ENCODE data around the gene ARRDC5. TPM values are rescaled to one million over a fixed set of nuclear protein-coding genes. Genes with fewer than 3 reads are reported as not detected.
"Not testable (repeated sequence)": the region's sequence is repeated elsewhere in the genome, so short reads cannot be mapped to it uniquely, and the experiment has no call there.

ARRDC5 gene
- total and polyA plus RNA-seq, 2 of the 8 experiments (the other 6 are each of a cell fraction or from before 2014, with no cell fraction given) = not detected

- H3K18ac ChIP-seq (ENCODE audit: extremely low read depth, low read length); H2BK12ac ChIP-seq (ENCODE audit: low read depth, low read length); H3K79me1 ChIP-seq (ENCODE audit: low read depth, low read length); H3K4me1 ChIP-seq (replicated peaks in 1 of 4; ENCODE audit: control insufficient read depth in 3 of 4, insufficient read depth in 4 of 4, low read length in 3 of 4); H3K23ac ChIP-seq (ENCODE audit: insufficient read length); H4K8ac ChIP-seq (ENCODE audit: extremely low read depth, insufficient read depth, low read length); H3K27me3 ChIP-seq (replicated peaks in 1 of 4; ENCODE audit: control insufficient read depth in 3 of 4, extremely low read depth in 1 of 4, insufficient read depth in 3 of 4, low read length in 3 of 4); H3K4me3 ChIP-seq (ENCODE audit: extremely low read depth in 1 of 4, insufficient read depth in 2 of 4, low read depth in 3 of 4, low read length in 4 of 4); H3K56ac ChIP-seq (replicated peaks; ENCODE audit: insufficient read length, low read depth, low read length); H3K23me2 ChIP-seq (ENCODE audit: low read depth, low read length); H3K9me3 ChIP-seq (ENCODE audit: insufficient read depth in 2 of 2, low read depth in 1 of 2, low read length in 1 of 2); H2AFZ ChIP-seq (ENCODE audit: low read length); H2BK120ac ChIP-seq (replicated peaks; ENCODE audit: low read depth, low read length); H4K91ac ChIP-seq (replicated peaks; ENCODE audit: insufficient read length, low read length); H2BK15ac ChIP-seq (ENCODE audit: low read length); H3K9ac ChIP-seq (replicated peaks in 1 of 4; ENCODE audit: extremely low read depth in 1 of 4, low read depth in 3 of 4, low read length in 3 of 4); H3K4me2 ChIP-seq (ENCODE audit: insufficient read depth in 1 of 2, low read depth in 2 of 2, low read length in 2 of 2); H4K20me1 ChIP-seq (replicated peaks in 1 of 2; ENCODE audit: control insufficient read depth in 1 of 2, insufficient read depth in 2 of 2, low read length in 2 of 2); H4K5ac ChIP-seq (ENCODE audit: insufficient read length, low read depth, low read length); H3K14ac ChIP-seq (ENCODE audit: insufficient read length); H2BK20ac ChIP-seq (ENCODE audit: low read length); H3K79me2 ChIP-seq (ENCODE audit: control insufficient read depth in 1 of 2, insufficient read depth in 2 of 2, low read length in 2 of 2); H2BK5ac ChIP-seq (ENCODE audit: low read depth, low read length); DNase-seq (ENCODE audit: low read depth in 1 of 2, low spot score in 2 of 2); H3K4ac ChIP-seq (replicated peaks; ENCODE audit: insufficient read length, low read depth, low read length); FAIRE-seq; H2AK5ac ChIP-seq (ENCODE audit: low read depth, low read length); H3K27ac ChIP-seq (ENCODE audit: low read depth, low read length): not testable (repeated sequence)
- whole genome bisulfite sequencing, 2 experiments (ENCODE audit: extremely low coverage in 1 of 2, insufficient coverage in 1 of 2, insufficient read length in 1 of 2, insufficient replicate concordance in 2 of 2, low coverage in 1 of 2, low lambda C conversion rate in 2 of 2, missing lambda C conversion rate in 1 of 2) = 95% methylated on average over 15 of the region's 23 CpGs; no CpG with 5 or more reads in 1 of the 2 experiments
- ChIA-PET POLR2A (ENCODE audit: partially characterized antibody) (interaction anchor here (1.0 kb wide), 1 partner anchor 9 kb away, joined by 3 read pairs; no protein-coding TSS in a partner anchor), CTCF (ENCODE audit: partially characterized antibody) (interaction anchor here (0.8 kb wide), 2 partner anchors 9 kb away, joined by 3 to 4 read pairs; no protein-coding TSS in a partner anchor)
- H3K36me3 ChIP-seq (ENCODE audit: control insufficient read depth in 2 of 4, insufficient read depth in 4 of 4, low read length in 3 of 4) = peaks cover 15 to 75% (median 50%) of the 10 kb centered on the region in 4 experiments
These were observed 48.0 kb upstream of the ARRDC5 start for GRCh38 chr19:4950650-4951049.

GRCh38 chr19:4941638-4942169, 39.0 kb upstream of the ARRDC5 start:
- H3K56ac ChIP-seq (replicated peaks; ENCODE audit: insufficient read length, low read depth, low read length) = not testable (repeated sequence)

More at GRCh38 chr19:4941638-4942169, 39.0 kb upstream of the ARRDC5 start:
- H4K5ac ChIP-seq (ENCODE audit: insufficient read length, low read depth, low read length); H3K9ac ChIP-seq (replicated peaks in 1 of 4; ENCODE audit: extremely low read depth in 1 of 4, low read depth in 3 of 4, low read length in 3 of 4); H3K4ac ChIP-seq (replicated peaks; ENCODE audit: insufficient read length, low read depth, low read length); H2AK5ac ChIP-seq (ENCODE audit: low read depth, low read length); H3K27me3 ChIP-seq (replicated peaks in 1 of 4; ENCODE audit: control insufficient read depth in 3 of 4, extremely low read depth in 1 of 4, insufficient read depth in 3 of 4, low read length in 3 of 4); H3K79me2 ChIP-seq (ENCODE audit: control insufficient read depth in 1 of 2, insufficient read depth in 2 of 2, low read length in 2 of 2); H2BK20ac ChIP-seq (ENCODE audit: low read length); H3K79me1 ChIP-seq (ENCODE audit: low read depth, low read length); H4K8ac ChIP-seq (ENCODE audit: extremely low read depth, insufficient read depth, low read length); H3K23me2 ChIP-seq (ENCODE audit: low read depth, low read length); H3K4me1 ChIP-seq (replicated peaks in 1 of 4; ENCODE audit: control insufficient read depth in 3 of 4, insufficient read depth in 4 of 4, low read length in 3 of 4); H2BK120ac ChIP-seq (replicated peaks; ENCODE audit: low read depth, low read length); H3K9me3 ChIP-seq (ENCODE audit: insufficient read depth in 2 of 2, low read depth in 1 of 2, low read length in 1 of 2); H3K4me2 ChIP-seq (ENCODE audit: insufficient read depth in 1 of 2, low read depth in 2 of 2, low read length in 2 of 2); H2BK15ac ChIP-seq (ENCODE audit: low read length); H2AFZ ChIP-seq (ENCODE audit: low read length); H4K91ac ChIP-seq (replicated peaks; ENCODE audit: insufficient read length, low read length); H3K27ac ChIP-seq (ENCODE audit: low read depth, low read length); H3K14ac ChIP-seq (ENCODE audit: insufficient read length); H3K4me3 ChIP-seq (ENCODE audit: extremely low read depth in 1 of 4, insufficient read depth in 2 of 4, low read depth in 3 of 4, low read length in 4 of 4); FAIRE-seq; H2BK5ac ChIP-seq (ENCODE audit: low read depth, low read length); H3K18ac ChIP-seq (ENCODE audit: extremely low read depth, low read length); H3K23ac ChIP-seq (ENCODE audit: insufficient read length); DNase-seq (ENCODE audit: low read depth in 1 of 2, low spot score in 2 of 2); H2BK12ac ChIP-seq (ENCODE audit: low read depth, low read length); H4K20me1 ChIP-seq (replicated peaks in 1 of 2; ENCODE audit: control insufficient read depth in 1 of 2, insufficient read depth in 2 of 2, low read length in 2 of 2): not testable (repeated sequence)
- POLR2A ChIA-PET (ENCODE audit: partially characterized antibody) = interaction anchor here (0.6 to 0.9 kb wide), 2 partner anchors 9 to 91 kb away, joined by 3 read pairs; no protein-coding TSS in a partner anchor
- 97% methylated on average over 29 of the region's 35 CpGs; no CpG with 5 or more reads in 1 of the 2 experiments for WGBS, 2 experiments (ENCODE audit: extremely low coverage in 1 of 2, insufficient coverage in 1 of 2, insufficient read length in 1 of 2, insufficient replicate concordance in 2 of 2, low coverage in 1 of 2, low lambda C conversion rate in 2 of 2, missing lambda C conversion rate in 1 of 2)
- CTCF ChIA-PET (ENCODE audit: partially characterized antibody) = interaction anchor here (0.6 to 6.8 kb wide), 20 partner anchors 9 to 739 kb away, joined by 3 to 67 read pairs (median 3); no protein-coding TSS in a partner anchor
- peaks cover 11 to 44% (median 19%) of the 10 kb centered on the region in 4 experiments; a peak in 5 of 8 replicates for H3K36me3 ChIP-seq (ENCODE audit: control insufficient read depth in 2 of 4, insufficient read depth in 4 of 4, low read length in 3 of 4)

Measured in H1 (cell line).